HEK293 (cell line): ENCODE results near the gene PRKCD.

Source experiments
- CTCF ChIP-seq: fragments of 450-650 bp; formaldehyde crosslinking; IDR thresholded peaks from 2 replicates; pipeline ENCODE4 v1.5.1; 2016; ENCODE audit warnings: missing biosample characterization, missing genetic modification characterization
- TCF7L2 ChIP-seq: IDR thresholded peaks from 2 replicates; pipeline ENCODE4 v1.6.1; 2011; ENCODE audit warnings: low read depth, mild to moderate bottlenecking, inconsistent platforms, low read length, moderate library complexity, borderline replicate concordance
- ZNF10 ChIP-seq: fragments of 450-650 bp; formaldehyde crosslinking; IDR thresholded peaks from 2 replicates; pipeline ENCODE4 v1.5.1; 2017; ENCODE audit warnings: missing biosample characterization, missing genetic modification characterization
- ZNF404 ChIP-seq: fragments of 450-650 bp; formaldehyde crosslinking; IDR thresholded peaks from 2 replicates; pipeline ENCODE4 v1.5.1; 2017; ENCODE audit warnings: missing biosample characterization, missing genetic modification characterization
- ZNF510 ChIP-seq: fragments of 450-650 bp; formaldehyde crosslinking; IDR thresholded peaks from 2 replicates; pipeline ENCODE4 v1.5.1; 2018; ENCODE audit warnings: mild to moderate bottlenecking, missing genetic modification characterization, missing biosample characterization; ENCODE audit not compliant: insufficient replicate concordance
- ZNF513 ChIP-seq: fragments of 450-650 bp; IDR thresholded peaks from 2 replicates; pipeline ENCODE4 v1.5.1; 2018; ENCODE audit warnings: missing biosample characterization, missing genetic modification characterization
- ZNF768 ChIP-seq: fragments of 450-650 bp; formaldehyde crosslinking; IDR thresholded peaks from 2 replicates; pipeline ENCODE4 v1.5.1; 2018; ENCODE audit warnings: missing biosample characterization, mild to moderate bottlenecking, missing genetic modification characterization
- ZNF776 ChIP-seq: fragments of 450-650 bp; formaldehyde crosslinking; IDR thresholded peaks from 2 replicates; pipeline ENCODE4 v1.5.0; 2017; ENCODE audit warnings: missing biosample characterization, missing genetic modification characterization, borderline replicate concordance

- TF ChIP-seq CTCF (tag by site-specific recombination): no peak
- no peak for TF ChIP-seq ZNF10
- TF ChIP-seq TCF7L2: no peak
- TF ChIP-seq ZNF513 (tag by site-specific recombination): no peak
- no peak for TF ChIP-seq ZNF776 (tag by site-specific recombination)
- no peak for TF ChIP-seq ZNF510 (tag by site-specific recombination)
- no peak for TF ChIP-seq ZNF404
- no peak for TF ChIP-seq ZNF768 (tag by site-specific recombination)
These were observed 47.6 kb upstream of the PRKCD start for GRCh38 chr3:53113293-53114010.
